ENCODE data around the gene SLC25A47. TPM values are rescaled to one million over a fixed set of nuclear protein-coding genes. Genes with fewer than 3 reads are reported as not detected.

SLC25A47 gene
- total and polyA plus RNA-seq, 2 donors (not counting 1 experiment from before 2014, with no cell fraction given) = not detected

GRCh38 chr14:100289916-100290606 is 33.1 kb upstream of the SLC25A47 start:
- no peak for DNase-seq
- POLR2A ChIA-PET = interaction anchor here (0.8 kb wide), 1 partner anchor 15 kb away, joined by 3 read pairs; no protein-coding TSS in a partner anchor
- intact Hi-C loops (cut with micrococcal nuclease) = no loop called here
- TF ChIP-seq EZH2 (IDR thresholded peaks at IDR 0.05; ENCODE audit: borderline replicate concordance, insufficient read depth, low read depth, low read length, poor library complexity, severe bottlenecking) (no peak), CTCF (IDR thresholded peaks at IDR 0.05) (no peak)
- Histone ChIP-seq H3K4me3 (ENCODE audit: control extremely low read depth in 1 of 5, extremely low read depth in 1 of 5, insufficient read depth in 1 of 5, low read depth in 2 of 5, low read length in 4 of 5) (no peak overlapping the region), H3K27me3 (replicated peaks in 1 of 4; ENCODE audit: control extremely low read depth in 1 of 4, control insufficient read depth in 3 of 4, insufficient read depth in 4 of 4, low read length in 3 of 4) (no peaks in the 10 kb centered on the region), H3K4me1 (ENCODE audit: control insufficient read depth in 2 of 2, insufficient read depth in 2 of 2, low read length in 2 of 2) (peaks cover 11 to 23% of the 10 kb centered on the region in 2 donors), H4K20me1 (ENCODE audit: control insufficient read depth, insufficient read depth, low read length, poor library complexity, severe bottlenecking) (no peaks in the 10 kb centered on the region), H3K36me3 (replicated peaks in 1 of 2; ENCODE audit: control extremely low read depth in 1 of 2, control insufficient read depth in 1 of 2, extremely low read depth in 1 of 2, insufficient read depth in 2 of 2, low read length in 1 of 2) (no peaks in the 10 kb centered on the region), H3K9me3 (ENCODE audit: control extremely low read depth in 1 of 3, control insufficient read depth in 2 of 3, insufficient read depth in 1 of 3, low read length in 2 of 3) (no peaks in the 10 kb centered on the region), H3K9ac (ENCODE audit: low read length) (no peak overlapping the region), H3K4me2 (replicated peaks; ENCODE audit: low read depth, low read length, poor library complexity, severe bottlenecking) (no peak overlapping the region), H3K79me2 (ENCODE audit: control insufficient read depth, insufficient read depth, low read length) (peaks cover under 1% of the 10 kb centered on the region), H2AFZ (ENCODE audit: insufficient read depth, low read depth, low read length, poor library complexity, severe bottlenecking) (no peak overlapping the region), H3K27ac (ENCODE audit: low read length in 2 of 2) (no peak overlapping the region)
- Mint-ChIP-seq H3K27ac (no peak overlapping the region), H3K9me3 (ENCODE audit: insufficient read depth) (no peaks in the 10 kb centered on the region), H3K4me3 (no peak overlapping the region), H3K27me3 (no peaks in the 10 kb centered on the region), H3K4me1 (peaks cover 20% of the 10 kb centered on the region)
- CTCF ChIA-PET = interaction anchor here (0.7 to 1.3 kb wide), 4 partner anchors 8 to 182 kb away, joined by 3 to 4 read pairs (median 3); no protein-coding TSS in a partner anchor
- ATAC-seq (ENCODE audit: low read depth) = no peak
- 58% methylated on average over 4 of the region's 9 CpGs for WGBS (ENCODE audit: insufficient coverage)

GRCh38 chr14:100290607-100291304 is 32.4 kb upstream of the SLC25A47 start:
- ATAC-seq (ENCODE audit: low read depth) = no peak
- H3K4me2 ChIP-seq (replicated peaks; ENCODE audit: low read depth, low read length, poor library complexity, severe bottlenecking) = no peak overlapping the region
- 87% methylated on average over 7 of the region's 12 CpGs for WGBS (ENCODE audit: insufficient coverage)

More at GRCh38 chr14:100290607-100291304, 32.4 kb upstream of the SLC25A47 start:
- H3K27me3 ChIP-seq (replicated peaks in 1 of 4; ENCODE audit: control extremely low read depth in 1 of 4, control insufficient read depth in 3 of 4, insufficient read depth in 4 of 4, low read length in 3 of 4) = no peaks in the 10 kb centered on the region
- POLR2A ChIA-PET = no interaction called here
- H3K79me2 ChIP-seq (ENCODE audit: control insufficient read depth, insufficient read depth, low read length) = no peaks in the 10 kb centered on the region
- no peaks in the 10 kb centered on the region for H3K9me3 ChIP-seq (ENCODE audit: control extremely low read depth in 1 of 3, control insufficient read depth in 2 of 3, insufficient read depth in 1 of 3, low read length in 2 of 3)
- Mint-ChIP-seq H3K9me3 (ENCODE audit: insufficient read depth) (no peaks in the 10 kb centered on the region), H3K27me3 (no peaks in the 10 kb centered on the region), H3K27ac (no peak overlapping the region), H3K4me3 (no peak overlapping the region), H3K4me1 (peaks cover 23% of the 10 kb centered on the region)
- H3K36me3 ChIP-seq (replicated peaks in 1 of 2; ENCODE audit: control extremely low read depth in 1 of 2, control insufficient read depth in 1 of 2, extremely low read depth in 1 of 2, insufficient read depth in 2 of 2, low read length in 1 of 2) = no peaks in the 10 kb centered on the region
- H3K9ac ChIP-seq (ENCODE audit: low read length) = no peak overlapping the region
- no peak overlapping the region for H2AFZ ChIP-seq (ENCODE audit: insufficient read depth, low read depth, low read length, poor library complexity, severe bottlenecking)
- no peak for DNase-seq
- no peak overlapping the region for H3K27ac ChIP-seq (ENCODE audit: low read length in 2 of 2)
- H3K4me3 ChIP-seq (ENCODE audit: control extremely low read depth in 1 of 5, extremely low read depth in 1 of 5, insufficient read depth in 1 of 5, low read depth in 2 of 5, low read length in 4 of 5) = no peak overlapping the region
- CTCF ChIA-PET = interaction anchor here (0.8 to 1.3 kb wide), 3 partner anchors 87 to 183 kb away, joined by 3 to 4 read pairs (median 3); no protein-coding TSS in a partner anchor
- intact Hi-C loops (cut with micrococcal nuclease) = no loop called here
- TF ChIP-seq EZH2 (IDR thresholded peaks at IDR 0.05; ENCODE audit: borderline replicate concordance, insufficient read depth, low read depth, low read length, poor library complexity, severe bottlenecking) = no peak
- no peak for TF ChIP-seq CTCF (IDR thresholded peaks at IDR 0.05)
- no peaks in the 10 kb centered on the region for H4K20me1 ChIP-seq (ENCODE audit: control insufficient read depth, insufficient read depth, low read length, poor library complexity, severe bottlenecking)
- peaks cover 11 to 29% of the 10 kb centered on the region in 2 donors for H3K4me1 ChIP-seq (ENCODE audit: control insufficient read depth in 2 of 2, insufficient read depth in 2 of 2, low read length in 2 of 2)

Measured in B cell (primary cell).